T-helper 2 cell treated with Interferon-gamma antibody and Interleukin-4, amounts not matched to agents 5 μg/mL and 100 μg/mL, for 36 hours (primary cell): ENCODE measurements around the gene OR52B2.
"Not testable (repeated sequence)": the region's sequence is repeated elsewhere in the genome, so short reads cannot be mapped to it uniquely, and the experiment has no call there.

Experiments used
- DNase-seq: peaks from one replicate; pipeline ENCODE4 v3.0.0; 2021; ENCODE audit warnings: low spot score
- H3K27ac Mint-ChIP-seq: one replicate; pipeline ENCODE4 v1.8.0; 2021; ENCODE audit warnings: mild to moderate bottlenecking, mixed read lengths
- H3K27me3 Mint-ChIP-seq: one replicate; pipeline ENCODE4 v1.8.0; 2021; ENCODE audit warnings: low read depth, mixed read lengths
- H3K36me3 Mint-ChIP-seq: one replicate; pipeline ENCODE4 v1.8.0; 2021; ENCODE audit warnings: low read depth, mixed read lengths
- H3K4me1 Mint-ChIP-seq: one replicate; pipeline ENCODE4 v1.8.0; 2021; ENCODE audit warnings: low read depth, mixed read lengths
- H3K4me3 Mint-ChIP-seq: one replicate; pipeline ENCODE4 v1.8.0; 2022; ENCODE audit warnings: mild to moderate bottlenecking, moderate library complexity, mixed read lengths
- H3K9me3 Mint-ChIP-seq: one replicate; pipeline ENCODE4 v1.8.0; 2021; ENCODE audit warnings: mixed read lengths

OR52B2 gene

GRCh38 chr11:6199174-6199810, 29.2 kb upstream of the OR52B2 start, which contains the start of gene OR52W1:
TSS of gene OR52W1 (plus strand) at chr11:6199224. CDS start at chr11:6199224, 0 bp downstream.
- Mint-ChIP-seq H3K9me3 (no peaks in the 10 kb centered on the region), H3K27ac (no peak within 1 kb of the TSS), H3K36me3 (peaks cover 3% of the 10 kb centered on the region), H3K27me3 (no peaks in the 10 kb centered on the region), H3K4me1 (peaks cover 34% of the 10 kb centered on the region), H3K4me3 (no peak within 1 kb of the TSS)
- DNase-seq = no peak

- Mint-ChIP-seq H3K9me3 (no peaks in the 10 kb centered on the region), H3K27ac (no peak overlapping the region), H3K4me3 (no peak overlapping the region), H3K27me3 (peaks cover 4% of the 10 kb centered on the region), H3K4me1 (peaks cover 20% of the 10 kb centered on the region), H3K36me3 (no peaks in the 10 kb centered on the region)
- DNase-seq = no peak
These were observed 27.5 kb upstream of the OR52B2 start for GRCh38 chr11:6197466-6198200.

- peaks cover 4% of the 10 kb centered on the region for H3K27me3 Mint-ChIP-seq
- peaks cover 15% of the 10 kb centered on the region for H3K4me1 Mint-ChIP-seq
- peak; percentile 19 for DNase-seq
- H3K4me3 Mint-ChIP-seq = no peak overlapping the region
- no peak overlapping the region for H3K27ac Mint-ChIP-seq
- no peaks in the 10 kb centered on the region for H3K36me3 Mint-ChIP-seq
- H3K9me3 Mint-ChIP-seq = no peaks in the 10 kb centered on the region
These were observed 26.3 kb upstream of the OR52B2 start for GRCh38 chr11:6196396-6196795.

- H3K9me3 Mint-ChIP-seq = no peaks in the 10 kb centered on the region
- no peak overlapping the region for H3K4me3 Mint-ChIP-seq
- peaks cover 4% of the 10 kb centered on the region for H3K27me3 Mint-ChIP-seq
- no peaks in the 10 kb centered on the region for H3K36me3 Mint-ChIP-seq
- no peak overlapping the region for H3K27ac Mint-ChIP-seq
- peaks cover 7% of the 10 kb centered on the region for H3K4me1 Mint-ChIP-seq
- no peak for DNase-seq
These were observed 24.0 kb upstream of the OR52B2 start for GRCh38 chr11:6194065-6194581.

GRCh38 chr11:6191742-6192141, 21.6 kb upstream of the OR52B2 start:
- DNase-seq = no peak
- no peak overlapping the region for H3K4me3 Mint-ChIP-seq
- peaks cover 7% of the 10 kb centered on the region for H3K4me1 Mint-ChIP-seq
- no peak overlapping the region for H3K27ac Mint-ChIP-seq
- no peaks in the 10 kb centered on the region for H3K9me3 Mint-ChIP-seq
- H3K27me3 Mint-ChIP-seq = peaks cover 4% of the 10 kb centered on the region
- no peaks in the 10 kb centered on the region for H3K36me3 Mint-ChIP-seq

GRCh38 chr11:6175440-6175839, 5.3 kb upstream of the OR52B2 start:
- DNase-seq = no peak
- Mint-ChIP-seq H3K4me1 (no peaks in the 10 kb centered on the region), H3K9me3 (no peaks in the 10 kb centered on the region), H3K4me3 (no peak overlapping the region), H3K36me3 (no peaks in the 10 kb centered on the region), H3K27me3 (peaks cover 24% of the 10 kb centered on the region), H3K27ac (no peak overlapping the region)

- Mint-ChIP-seq H3K4me1 (no peaks in the 10 kb centered on the region), H3K27me3 (no peaks in the 10 kb centered on the region), H3K9me3 (no peaks in the 10 kb centered on the region), H3K27ac (no peak overlapping the region), H3K36me3 (no peaks in the 10 kb centered on the region), H3K4me3 (no peak overlapping the region)
- no peak for DNase-seq
These were observed 13.3 kb downstream of the OR52B2 start for GRCh38 chr11:6156628-6157359.

GRCh38 chr11:6152126-6152525, 18.0 kb downstream of the OR52B2 start:
- peaks cover 4% of the 10 kb centered on the region for H3K9me3 Mint-ChIP-seq
- no peak overlapping the region for H3K4me3 Mint-ChIP-seq
- no peak for DNase-seq
- H3K36me3 Mint-ChIP-seq = no peaks in the 10 kb centered on the region
- no peaks in the 10 kb centered on the region for H3K4me1 Mint-ChIP-seq
- no peak overlapping the region for H3K27ac Mint-ChIP-seq
- no peaks in the 10 kb centered on the region for H3K27me3 Mint-ChIP-seq

- Mint-ChIP-seq H3K4me3 (no peak overlapping the region), H3K4me1 (no peaks in the 10 kb centered on the region), H3K9me3 (peaks cover 4% of the 10 kb centered on the region), H3K27me3 (no peaks in the 10 kb centered on the region), H3K27ac (no peak overlapping the region), H3K36me3 (no peaks in the 10 kb centered on the region)
- no peak for DNase-seq
These were observed 19.0 kb downstream of the OR52B2 start for GRCh38 chr11:6151117-6151516.

GRCh38 chr11:6143737-6144136, 26.4 kb downstream of the OR52B2 start:
- not testable (repeated sequence) for H3K4me3 Mint-ChIP-seq, H3K36me3 Mint-ChIP-seq, H3K9me3 Mint-ChIP-seq, H3K27me3 Mint-ChIP-seq, H3K4me1 Mint-ChIP-seq, DNase-seq, H3K27ac Mint-ChIP-seq

GRCh38 chr11:6142936-6143335, 27.2 kb downstream of the OR52B2 start:
- no peak for DNase-seq
- no peak overlapping the region for H3K4me3 Mint-ChIP-seq
- H3K4me1 Mint-ChIP-seq = no peaks in the 10 kb centered on the region

GRCh38 chr11:6135936-6136335, 34.2 kb downstream of the OR52B2 start:
- not testable (repeated sequence) for H3K27me3 Mint-ChIP-seq, H3K4me1 Mint-ChIP-seq, H3K36me3 Mint-ChIP-seq, H3K4me3 Mint-ChIP-seq, H3K9me3 Mint-ChIP-seq, H3K27ac Mint-ChIP-seq, DNase-seq

More at GRCh38 chr11:6142936-6143335, 27.2 kb downstream of the OR52B2 start:
- Mint-ChIP-seq H3K27ac (no peak overlapping the region), H3K9me3 (no peaks in the 10 kb centered on the region), H3K27me3 (peaks cover 7% of the 10 kb centered on the region), H3K36me3 (no peaks in the 10 kb centered on the region)

- Mint-ChIP-seq H3K4me1 (no peaks in the 10 kb centered on the region), H3K36me3 (no peaks in the 10 kb centered on the region)
These were observed 37.7 kb downstream of the OR52B2 start for GRCh38 chr11:6132431-6132830.

GRCh38 chr11:6129635-6130034, 40.5 kb downstream of the OR52B2 start:
- Mint-ChIP-seq H3K4me3 (no peak overlapping the region), H3K4me1 (no peaks in the 10 kb centered on the region), H3K9me3 (no peaks in the 10 kb centered on the region), H3K27me3 (no peaks in the 10 kb centered on the region), H3K36me3 (no peaks in the 10 kb centered on the region), H3K27ac (no peak overlapping the region)
- DNase-seq = no peak

More at GRCh38 chr11:6132431-6132830, 37.7 kb downstream of the OR52B2 start:
- peaks cover under 1% of the 10 kb centered on the region for H3K27me3 Mint-ChIP-seq
- H3K4me3 Mint-ChIP-seq = no peak overlapping the region
- DNase-seq = no peak
- no peak overlapping the region for H3K27ac Mint-ChIP-seq
- H3K9me3 Mint-ChIP-seq = no peaks in the 10 kb centered on the region
